Thyroid gland (tissue), 4 donors: ENCODE results near the gene RARRES2. TPM values are rescaled to one million over a fixed set of nuclear protein-coding genes. Genes with fewer than 3 reads are reported as not detected.

ENCODE experiments used
- DNase-seq, 2 donors: peaks; one replicate each; pipeline ENCODE4 v3.0.0-alpha.2; 2019
- H3K27ac ChIP-seq, 3 donors: fragments of 200-600 bp; sonication (generic); 1 replicate in 2 of 3; 2 replicates in 1 of 3; pipeline ENCODE4 v1.5.1; 2016 to 2019; ENCODE audit warnings: mild to moderate bottlenecking in 1 of 3, moderate library complexity in 1 of 3
- H3K27me3 ChIP-seq: fragments of 200-600 bp; sonication (generic); one replicate; pipeline ENCODE4 v1.5.1; 2019
- H3K36me3 ChIP-seq, 2 donors: fragments of 200-600 bp; sonication (generic); one replicate each; pipeline ENCODE4 v1.5.1; 2016 to 2019
- H3K4me1 ChIP-seq, 2 donors: fragments of 200-600 bp; sonication (generic); one replicate each; pipeline ENCODE4 v1.5.1; 2017 to 2019
- H3K4me3 ChIP-seq, 3 donors: fragments of 200-600 bp; sonication (generic); replicated peaks in 1 of 3; 1 replicate in 2 of 3; 2 replicates in 1 of 3; pipeline ENCODE4 v1.5.1; 2016; ENCODE audit warnings: mild to moderate bottlenecking in 1 of 3
- H3K9me3 ChIP-seq: fragments of 200-600 bp; sonication (generic); one replicate; pipeline ENCODE4 v1.5.1; 2017
- POLR2A ChIP-seq, 2 donors: fragments of 450-650 bp; IDR thresholded peaks; one replicate each; pipeline ENCODE4 v1.6.1; 2017; ENCODE audit warnings: antibody characterized with exemption in 2 of 2, mild to moderate bottlenecking in 2 of 2, moderate library complexity in 1 of 2
- WGBS, 2 donors: methylation state at CpG; one replicate each; pipeline ENCODE4 v1.1.5; 2017; 5-methylcytosine and 5-hydroxymethylcytosine counted together
- intact Hi-C: fragments of 100-400 bp; cut with DNase I; formaldehyde crosslinking; loops from one replicate; pipeline ENCODE4 v1.15.1; 2023
- total RNA-seq, 4 donors: library from RNA; depleted of rRNA; stranded (reverse); fragments of >200 nt; gene quantifications; one replicate each; pipeline ENCODE4 v1.2.3, GENCODE V29; 2016
- TF ChIP-seq, protein P1 (sequence below), 6 experiments: fragments of 200-600 bp in 3 of 6; fragments of 450-650 bp in 3 of 6; sonication (generic) in 3 of 6; IDR thresholded peaks; one replicate each; pipeline ENCODE4 v1.5.1; 2016 to 2019; ENCODE audit warnings: antibody characterized with exemption in 6 of 6, mild to moderate bottlenecking in 2 of 6, inconsistent platforms in 1 of 6, moderate library complexity in 1 of 6

RARRES2 gene
- total RNA-seq, 4 donors from 2014 or later, result 22.2 to 137 (median 54.8) TPM

DNA sequence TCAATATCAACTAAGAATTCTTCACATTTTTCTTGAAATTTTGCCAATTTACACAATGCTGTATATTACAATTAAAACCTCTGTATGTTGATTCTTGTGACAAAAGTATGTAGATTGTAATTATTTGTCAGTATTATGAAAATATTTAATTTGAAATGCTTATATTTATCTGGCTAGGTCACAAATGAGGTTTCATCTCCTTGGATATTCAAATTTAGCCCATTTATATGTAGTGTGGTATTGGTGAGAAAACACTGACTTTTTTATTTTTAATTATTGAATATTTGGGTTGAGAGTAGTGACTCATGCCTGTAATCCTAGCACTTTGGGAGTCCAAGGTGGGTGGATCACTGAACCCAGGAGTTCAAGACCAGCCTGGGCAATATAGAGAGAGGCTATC lies 2.9 kb upstream of the RARRES2 start:
- no peaks in the 10 kb centered on the region for H3K27me3 ChIP-seq
- peaks cover 14 to 24% of the 10 kb centered on the region in 2 donors for H3K4me1 ChIP-seq
- no peak overlapping the region for H3K4me3 ChIP-seq
- TF ChIP-seq POLR2A (IDR thresholded peaks at IDR 0.05), result no peak
- TF ChIP-seq, protein P1, sequence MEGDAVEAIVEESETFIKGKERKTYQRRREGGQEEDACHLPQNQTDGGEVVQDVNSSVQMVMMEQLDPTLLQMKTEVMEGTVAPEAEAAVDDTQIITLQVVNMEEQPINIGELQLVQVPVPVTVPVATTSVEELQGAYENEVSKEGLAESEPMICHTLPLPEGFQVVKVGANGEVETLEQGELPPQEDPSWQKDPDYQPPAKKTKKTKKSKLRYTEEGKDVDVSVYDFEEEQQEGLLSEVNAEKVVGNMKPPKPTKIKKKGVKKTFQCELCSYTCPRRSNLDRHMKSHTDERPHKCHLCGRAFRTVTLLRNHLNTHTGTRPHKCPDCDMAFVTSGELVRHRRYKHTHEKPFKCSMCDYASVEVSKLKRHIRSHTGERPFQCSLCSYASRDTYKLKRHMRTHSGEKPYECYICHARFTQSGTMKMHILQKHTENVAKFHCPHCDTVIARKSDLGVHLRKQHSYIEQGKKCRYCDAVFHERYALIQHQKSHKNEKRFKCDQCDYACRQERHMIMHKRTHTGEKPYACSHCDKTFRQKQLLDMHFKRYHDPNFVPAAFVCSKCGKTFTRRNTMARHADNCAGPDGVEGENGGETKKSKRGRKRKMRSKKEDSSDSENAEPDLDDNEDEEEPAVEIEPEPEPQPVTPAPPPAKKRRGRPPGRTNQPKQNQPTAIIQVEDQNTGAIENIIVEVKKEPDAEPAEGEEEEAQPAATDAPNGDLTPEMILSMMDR (IDR thresholded peaks at IDR 0.05), result no peak
- intact Hi-C loops, result no loop called here
- no peak overlapping the region for H3K27ac ChIP-seq
- DNase-seq, result no peak
- H3K9me3 ChIP-seq, result no peaks in the 10 kb centered on the region
- H3K36me3 ChIP-seq, result no peaks in the 10 kb centered on the region

DNA sequence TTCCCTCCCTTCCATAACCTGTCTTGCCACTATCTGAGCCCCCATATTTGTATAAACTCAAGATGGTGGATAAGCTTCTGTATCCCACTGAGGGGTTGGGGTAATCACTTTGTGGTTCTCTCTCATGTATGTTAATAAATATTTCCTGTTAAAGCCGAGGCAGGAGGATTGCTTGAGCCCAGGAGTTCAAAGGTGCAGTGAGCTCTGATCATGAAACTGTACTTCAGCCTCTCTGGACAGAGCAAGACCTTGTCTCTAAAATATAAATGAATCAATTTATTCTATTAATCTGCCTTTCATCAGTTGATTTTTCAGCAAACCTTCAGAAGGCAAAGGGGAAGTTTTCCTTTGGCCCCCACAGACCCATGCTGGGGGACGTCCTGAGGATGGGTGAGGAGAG lies 1.8 kb upstream of the RARRES2 start:
- DNase-seq, result no peak
- peaks cover 14 to 24% of the 10 kb centered on the region in 2 donors for H3K4me1 ChIP-seq
- H3K27me3 ChIP-seq, result no peaks in the 10 kb centered on the region
- 92 to 93% methylated on average over 2 of the region's 2 CpGs for WGBS, 2 donors
- no peak for TF ChIP-seq POLR2A (IDR thresholded peaks at IDR 0.05)
- TF ChIP-seq, protein P1 (IDR thresholded peaks at IDR 0.05), result no peak
- no peaks in the 10 kb centered on the region for H3K9me3 ChIP-seq
- no peak overlapping the region for H3K4me3 ChIP-seq
- intact Hi-C loops, result no loop called here
- no peaks in the 10 kb centered on the region for H3K36me3 ChIP-seq
- H3K27ac ChIP-seq, result no peak overlapping the region

DNA sequence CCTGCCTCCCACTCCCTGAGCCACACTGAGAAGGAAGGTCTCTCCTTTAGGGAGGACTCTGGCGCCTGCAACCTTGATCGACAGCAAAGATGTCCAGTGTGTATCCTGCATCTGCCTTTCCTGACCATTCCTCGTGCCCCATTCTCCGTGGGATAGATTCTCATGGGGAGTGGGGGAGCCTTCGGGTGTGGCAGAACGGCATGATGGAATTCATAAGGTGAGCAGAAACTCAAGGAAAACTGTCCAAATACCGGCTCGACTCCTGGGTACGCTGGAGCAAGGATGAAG lies 636 bp upstream of the RARRES2 start:
- 91 to 92% methylated on average over 9 of the region's 9 CpGs for WGBS, 2 donors
- Histone ChIP-seq H3K4me1 (peaks cover 14 to 24% of the 10 kb centered on the region in 2 donors), H3K27ac (peak overlapping the region in 1 of 3 donors; percentile 38), H3K4me3 (no peak overlapping the region), H3K27me3 (no peaks in the 10 kb centered on the region), H3K9me3 (no peaks in the 10 kb centered on the region), H3K36me3 (no peaks in the 10 kb centered on the region)
- no peak for TF ChIP-seq POLR2A (IDR thresholded peaks at IDR 0.05)
- TF ChIP-seq, protein P1 (IDR thresholded peaks at IDR 0.05), result no peak
- intact Hi-C loops, result no loop called here
- no peak for DNase-seq

DNA sequence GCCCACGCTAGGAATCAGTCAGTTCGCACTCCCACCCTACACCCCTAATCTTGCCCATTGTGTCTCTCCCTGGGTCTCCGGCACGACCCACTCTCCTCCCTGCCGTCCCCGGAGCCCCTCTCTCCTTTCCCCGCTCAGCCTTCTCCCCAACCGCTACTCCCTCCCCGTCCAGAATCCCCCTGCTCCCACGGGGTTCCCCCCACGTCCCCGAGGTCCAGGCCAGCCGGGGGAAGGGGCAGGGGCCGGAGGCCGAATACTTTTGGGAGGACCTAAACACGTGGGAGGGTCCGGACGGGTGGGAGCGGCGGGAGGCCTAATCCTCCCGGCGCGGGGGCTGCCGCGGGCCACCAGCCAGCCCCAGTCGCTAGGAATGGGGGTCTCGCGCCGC lies 560 bp downstream of the RARRES2 start:
- Histone ChIP-seq H3K36me3 (no peaks in the 10 kb centered on the region), H3K27ac (peak overlapping the region; percentile 22 to 56 (median 38)), H3K4me1 (peaks cover 18 to 33% of the 10 kb centered on the region in 2 donors), H3K9me3 (no peaks in the 10 kb centered on the region), H3K27me3 (no peaks in the 10 kb centered on the region), H3K4me3 (peak overlapping the region in 2 of 3 donors; percentile 20 to 39)
- intact Hi-C loops, result no loop called here
- no peak for TF ChIP-seq POLR2A (IDR thresholded peaks at IDR 0.05)
- TF ChIP-seq, protein P1 (IDR thresholded peaks at IDR 0.05), result no peak
- 12 to 18% methylated on average over 16 to 27 of the region's 29 CpGs for WGBS, 2 donors
- DNase-seq, result no peak

DNA sequence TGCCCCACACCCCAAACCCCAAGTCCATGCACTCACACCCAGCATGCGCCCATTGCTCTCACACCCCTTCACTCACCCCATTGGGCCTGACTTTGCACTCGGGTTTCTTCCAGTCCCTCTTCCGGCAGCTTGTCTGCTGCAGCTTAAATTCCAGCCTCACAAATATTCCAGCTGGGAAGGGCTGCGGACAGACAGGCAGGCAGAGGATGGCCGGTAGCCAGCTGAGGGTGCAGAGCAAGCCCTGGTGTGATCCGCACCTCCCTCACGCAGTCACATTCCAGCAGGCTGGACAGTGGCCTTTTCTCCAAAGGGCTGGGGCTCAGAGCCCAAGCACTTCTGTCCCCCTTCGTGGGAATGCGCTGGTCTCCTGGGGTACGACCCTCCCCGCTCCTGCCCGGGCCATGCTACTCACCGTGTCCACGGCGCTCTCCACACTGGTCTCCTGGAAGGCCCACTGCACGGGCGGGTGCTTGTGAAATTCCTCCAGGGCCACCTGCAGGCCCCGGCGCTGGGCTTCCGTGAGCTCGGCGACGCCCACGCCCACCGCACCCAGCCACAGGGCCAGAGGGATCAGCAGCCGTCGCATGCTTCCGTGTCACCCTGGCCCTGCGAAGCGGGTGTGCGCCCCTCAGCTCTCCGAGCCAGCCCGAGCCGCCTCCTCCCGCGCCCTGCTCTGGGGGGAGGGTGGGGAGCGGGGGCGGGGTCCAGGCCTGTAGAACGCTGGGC lies 1.2 kb downstream of the RARRES2 start:
- Histone ChIP-seq H3K27me3 (no peaks in the 10 kb centered on the region), H3K4me3 (peak overlapping the region in 2 of 3 donors; percentile 10 to 39), H3K36me3 (no peaks in the 10 kb centered on the region), H3K27ac (peak overlapping the region in 2 of 3 donors; percentile 38 to 56), H3K9me3 (no peaks in the 10 kb centered on the region), H3K4me1 (peaks cover 23 to 39% of the 10 kb centered on the region in 2 donors)
- intact Hi-C loops, result no loop called here
- peak; percentile 63 to 67 for DNase-seq
- no peak for TF ChIP-seq POLR2A (IDR thresholded peaks at IDR 0.05)
- TF ChIP-seq, protein P1 (IDR thresholded peaks at IDR 0.05), result no peak
- 13 to 24% methylated on average over 10 to 23 of the region's 39 CpGs for WGBS, 2 donors
